GM19025 (cell line): ENCODE data around the gene ABCA7.
"Not testable (repeated sequence)": the region's sequence is repeated elsewhere in the genome, so short reads cannot be mapped to it uniquely, and the experiment has no call there.

ENCODE experiments used
- ATAC-seq: cut with Tn5 transposase; IDR thresholded peaks from one replicate; pipeline ENCODE4 v1.9.1; 2021; ENCODE audit warnings: mild to moderate bottlenecking, low read depth, moderate library complexity; ENCODE audit not compliant: unreplicated experiment

The ABCA7 gene

GRCh38 chr19:1016647-1017114 is 23.2 kb upstream of the ABCA7 start:
- no peak for ATAC-seq

GRCh38 chr19:1017115-1017905 is 22.6 kb upstream of the ABCA7 start:
- no peak for ATAC-seq

- no peak for ATAC-seq
These were observed 22.0 kb upstream of the ABCA7 start for GRCh38 chr19:1017906-1018305.

- no peak for ATAC-seq
These were observed 21.5 kb upstream of the ABCA7 start for GRCh38 chr19:1018393-1018792.

GRCh38 chr19:1018932-1019615 is 20.8 kb upstream of the ABCA7 start:
- ATAC-seq = no peak

GRCh38 chr19:1019616-1019961 is 20.3 kb upstream of the ABCA7 start:
- no peak for ATAC-seq

- no peak for ATAC-seq
These were observed 19.7 kb upstream of the ABCA7 start for GRCh38 chr19:1019980-1020867.

- ATAC-seq = peak; percentile 73
These were observed 19.0 kb upstream of the ABCA7 start, which contains the start of gene TMEM259 for GRCh38 chr19:1020868-1021425. TMEM259 (minus strand) TSS chr19:1021123; CDS start chr19:1020996, 127 bp downstream.

- ATAC-seq = not testable (repeated sequence)
These were observed 16.1 kb upstream of the ABCA7 start for GRCh38 chr19:1023883-1024188.

GRCh38 chr19:1025080-1025479 is 14.8 kb upstream of the ABCA7 start:
- ATAC-seq = not testable (repeated sequence)

- ATAC-seq = peak; percentile 60
These were observed 13.7 kb upstream of the ABCA7 start, which contains the start of gene CNN2 for GRCh38 chr19:1025960-1026782. CNN2 (plus strand) TSS chr19:1026608; CDS start chr19:1026662, 54 bp downstream.

GRCh38 chr19:1026783-1027649 is 12.9 kb upstream of the ABCA7 start:
- no peak for ATAC-seq

GRCh38 chr19:1027650-1028061 is 12.3 kb upstream of the ABCA7 start:
- no peak for ATAC-seq

- ATAC-seq = no peak
These were observed 11.6 kb upstream of the ABCA7 start for GRCh38 chr19:1028062-1028926.

- ATAC-seq = no peak
These were observed 7.5 kb upstream of the ABCA7 start for GRCh38 chr19:1032264-1032867.

GRCh38 chr19:1035998-1036621 is 3.8 kb upstream of the ABCA7 start:
- no peak for ATAC-seq

GRCh38 chr19:1037621-1038064 is 2.3 kb upstream of the ABCA7 start:
- no peak for ATAC-seq
